Measurements from ENCODE around the gene DLL3. TPM values are rescaled to one million over a fixed set of nuclear protein-coding genes. Genes with fewer than 3 reads are reported as not detected.

The DLL3 gene
- total and polyA plus RNA-seq, 2 donors (not counting 1 experiment from before 2014, with no cell fraction given), result 0.46 to 1.1 TPM

DNA sequence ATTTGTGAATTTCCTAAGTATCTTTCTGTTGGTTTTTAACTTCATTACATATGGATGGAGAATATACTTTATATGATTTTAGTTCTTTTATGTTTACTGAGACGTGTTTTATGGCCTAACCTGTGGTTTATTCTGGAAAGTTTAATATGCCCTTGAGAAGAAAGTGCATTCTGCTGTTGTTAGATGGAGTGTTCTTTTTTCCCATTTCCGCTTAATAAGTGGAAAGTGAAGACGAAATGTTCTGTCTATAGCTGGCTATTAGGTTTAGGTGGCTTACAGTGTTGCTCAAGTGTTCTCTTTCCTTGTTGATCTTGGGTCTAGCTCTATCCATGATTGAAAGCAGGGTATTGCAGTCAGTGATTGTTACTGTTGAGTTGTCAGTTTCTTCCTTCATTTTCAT, 35.3 kb upstream of the DLL3 start:
- peaks cover 20 to 84% of the 10 kb centered on the region in 2 experiments for H3K36me3 ChIP-seq (replicated peaks in 1 of 2; ENCODE audit: control extremely low read depth in 1 of 2, control insufficient read depth in 1 of 2, extremely low read depth in 1 of 2, insufficient read depth in 2 of 2, low read length in 1 of 2)
- H3K4me1 Mint-ChIP-seq, result no peaks in the 10 kb centered on the region
- H3K27ac Mint-ChIP-seq, result no peak overlapping the region
- H4K20me1 ChIP-seq (ENCODE audit: control insufficient read depth, insufficient read depth, low read length, poor library complexity, severe bottlenecking), result peaks cover 60% of the 10 kb centered on the region
- H3K4me1 ChIP-seq (ENCODE audit: control insufficient read depth in 2 of 2, insufficient read depth in 2 of 2, low read length in 2 of 2), result no peaks in the 10 kb centered on the region
- no peaks in the 10 kb centered on the region for H3K27me3 ChIP-seq (replicated peaks in 1 of 4; ENCODE audit: control extremely low read depth in 1 of 4, control insufficient read depth in 3 of 4, insufficient read depth in 4 of 4, low read length in 3 of 4)
- CTCF ChIA-PET, result interaction anchor here (0.7 to 3.8 kb wide), 3 partner anchors 11 to 73 kb away, joined by 3 to 16 read pairs (median 4); no protein-coding TSS in a partner anchor
- H3K79me2 ChIP-seq (ENCODE audit: control insufficient read depth, insufficient read depth, low read length), result peaks cover 43% of the 10 kb centered on the region
- WGBS (ENCODE audit: insufficient coverage), result 100% methylated on average over 2 of the region's 3 CpGs
- no peak overlapping the region for H3K4me3 ChIP-seq (ENCODE audit: control extremely low read depth in 1 of 5, extremely low read depth in 1 of 5, insufficient read depth in 1 of 5, low read depth in 2 of 5, low read length in 4 of 5)
- ATAC-seq (ENCODE audit: low read depth) (no peak), DNase-seq (no peak)
- H3K9ac ChIP-seq (ENCODE audit: low read length), result no peak overlapping the region
- H3K27ac ChIP-seq (ENCODE audit: low read length in 2 of 2), result no peak overlapping the region
- no peaks in the 10 kb centered on the region for H3K27me3 Mint-ChIP-seq
- no peak overlapping the region for H3K4me2 ChIP-seq (replicated peaks; ENCODE audit: low read depth, low read length, poor library complexity, severe bottlenecking)
- POLR2A ChIA-PET, result no interaction called here
- H3K9me3 Mint-ChIP-seq (ENCODE audit: insufficient read depth), result no peaks in the 10 kb centered on the region
- no peak for TF ChIP-seq EZH2 (IDR thresholded peaks at IDR 0.05; ENCODE audit: borderline replicate concordance, insufficient read depth, low read depth, low read length, poor library complexity, severe bottlenecking)
- no peaks in the 10 kb centered on the region for H3K9me3 ChIP-seq (ENCODE audit: control extremely low read depth in 1 of 3, control insufficient read depth in 2 of 3, insufficient read depth in 1 of 3, low read length in 2 of 3)
- intact Hi-C loops (cut with micrococcal nuclease), result no loop called here
- no peak overlapping the region for H3K4me3 Mint-ChIP-seq
- no peak overlapping the region for H2AFZ ChIP-seq (ENCODE audit: insufficient read depth, low read depth, low read length, poor library complexity, severe bottlenecking)

DNA sequence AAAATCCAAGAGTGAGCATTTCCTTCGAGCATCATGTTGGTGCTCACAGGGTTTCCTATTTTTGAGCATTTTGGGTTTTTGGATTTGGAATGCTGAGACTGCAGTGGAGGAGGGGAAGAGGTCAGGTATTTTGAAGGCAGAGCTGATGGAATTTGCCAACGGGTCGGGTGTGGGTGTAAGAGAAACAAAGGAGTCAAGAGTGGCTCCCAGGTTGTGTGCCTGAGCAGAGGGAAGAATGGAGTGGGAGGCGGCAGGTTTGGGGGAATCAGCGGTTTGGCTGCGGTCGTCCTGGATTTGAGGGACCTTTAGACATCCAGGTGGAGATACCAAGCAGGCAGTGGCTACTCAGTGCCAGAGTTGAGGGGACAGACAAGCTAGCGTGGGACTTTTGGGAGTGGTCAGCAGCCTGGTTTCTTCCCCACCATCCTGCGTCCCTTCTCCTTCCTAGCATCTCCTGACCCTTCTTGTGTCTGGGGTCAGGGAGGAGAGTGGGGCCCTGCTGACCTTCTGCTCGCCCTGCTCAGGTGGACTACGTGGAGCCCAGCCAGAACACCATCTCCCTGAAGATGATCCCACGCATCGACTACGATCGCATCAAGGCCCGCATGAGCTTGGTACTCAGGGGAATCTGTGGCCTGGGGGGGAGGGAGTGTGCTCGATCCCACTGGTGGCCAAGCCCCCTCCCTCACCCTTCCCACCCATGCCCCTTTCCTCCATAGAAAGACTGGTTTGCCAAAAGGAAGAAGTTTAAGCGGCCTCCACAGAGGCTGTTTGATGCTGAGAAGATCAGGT, 32.6 kb upstream of the DLL3 start:
- peaks cover 54% of the 10 kb centered on the region for H4K20me1 ChIP-seq (ENCODE audit: control insufficient read depth, insufficient read depth, low read length, poor library complexity, severe bottlenecking)
- ChIA-PET POLR2A (no interaction called here), CTCF (interaction anchor here (1.0 to 3.8 kb wide), 3 partner anchors 8 to 10 kb away, joined by 3 to 16 read pairs (median 6); no protein-coding TSS in a partner anchor)
- Mint-ChIP-seq H3K9me3 (ENCODE audit: insufficient read depth) (no peaks in the 10 kb centered on the region), H3K27ac (no peak overlapping the region), H3K4me1 (no peaks in the 10 kb centered on the region), H3K4me3 (no peak overlapping the region), H3K27me3 (no peaks in the 10 kb centered on the region)
- no peak for TF ChIP-seq EZH2 (IDR thresholded peaks at IDR 0.05; ENCODE audit: borderline replicate concordance, insufficient read depth, low read depth, low read length, poor library complexity, severe bottlenecking)
- TF ChIP-seq, protein P1, sequence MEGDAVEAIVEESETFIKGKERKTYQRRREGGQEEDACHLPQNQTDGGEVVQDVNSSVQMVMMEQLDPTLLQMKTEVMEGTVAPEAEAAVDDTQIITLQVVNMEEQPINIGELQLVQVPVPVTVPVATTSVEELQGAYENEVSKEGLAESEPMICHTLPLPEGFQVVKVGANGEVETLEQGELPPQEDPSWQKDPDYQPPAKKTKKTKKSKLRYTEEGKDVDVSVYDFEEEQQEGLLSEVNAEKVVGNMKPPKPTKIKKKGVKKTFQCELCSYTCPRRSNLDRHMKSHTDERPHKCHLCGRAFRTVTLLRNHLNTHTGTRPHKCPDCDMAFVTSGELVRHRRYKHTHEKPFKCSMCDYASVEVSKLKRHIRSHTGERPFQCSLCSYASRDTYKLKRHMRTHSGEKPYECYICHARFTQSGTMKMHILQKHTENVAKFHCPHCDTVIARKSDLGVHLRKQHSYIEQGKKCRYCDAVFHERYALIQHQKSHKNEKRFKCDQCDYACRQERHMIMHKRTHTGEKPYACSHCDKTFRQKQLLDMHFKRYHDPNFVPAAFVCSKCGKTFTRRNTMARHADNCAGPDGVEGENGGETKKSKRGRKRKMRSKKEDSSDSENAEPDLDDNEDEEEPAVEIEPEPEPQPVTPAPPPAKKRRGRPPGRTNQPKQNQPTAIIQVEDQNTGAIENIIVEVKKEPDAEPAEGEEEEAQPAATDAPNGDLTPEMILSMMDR (IDR thresholded peaks at IDR 0.05), result no peak
- H3K27ac ChIP-seq (ENCODE audit: low read length in 2 of 2), result no peak overlapping the region
- intact Hi-C loops (cut with micrococcal nuclease), result no loop called here
- no peak overlapping the region for H3K9ac ChIP-seq (ENCODE audit: low read length)
- no peak overlapping the region for H3K4me2 ChIP-seq (replicated peaks; ENCODE audit: low read depth, low read length, poor library complexity, severe bottlenecking)
- H3K9me3 ChIP-seq (ENCODE audit: control extremely low read depth in 1 of 3, control insufficient read depth in 2 of 3, insufficient read depth in 1 of 3, low read length in 2 of 3), result no peaks in the 10 kb centered on the region
- no peaks in the 10 kb centered on the region for H3K27me3 ChIP-seq (replicated peaks in 1 of 4; ENCODE audit: control extremely low read depth in 1 of 4, control insufficient read depth in 3 of 4, insufficient read depth in 4 of 4, low read length in 3 of 4)
- H3K4me1 ChIP-seq (ENCODE audit: control insufficient read depth in 2 of 2, insufficient read depth in 2 of 2, low read length in 2 of 2), result no peaks in the 10 kb centered on the region
- H3K36me3 ChIP-seq (replicated peaks in 1 of 2; ENCODE audit: control extremely low read depth in 1 of 2, control insufficient read depth in 1 of 2, extremely low read depth in 1 of 2, insufficient read depth in 2 of 2, low read length in 1 of 2), result peaks cover 17 to 84% of the 10 kb centered on the region in 2 experiments
- no peak for DNase-seq
- H2AFZ ChIP-seq (ENCODE audit: insufficient read depth, low read depth, low read length, poor library complexity, severe bottlenecking), result no peak overlapping the region
- H3K79me2 ChIP-seq (ENCODE audit: control insufficient read depth, insufficient read depth, low read length), result peaks cover 32% of the 10 kb centered on the region
- no peak overlapping the region for H3K4me3 ChIP-seq (ENCODE audit: control extremely low read depth in 1 of 5, extremely low read depth in 1 of 5, insufficient read depth in 1 of 5, low read depth in 2 of 5, low read length in 4 of 5)
- ATAC-seq (ENCODE audit: low read depth), result no peak
- WGBS (ENCODE audit: insufficient coverage), result 98% methylated on average over 7 of the region's 18 CpGs

All from B cell (primary cell).